Measurements from ENCODE around the gene RTN4RL1. TPM values are rescaled to one million over a fixed set of nuclear protein-coding genes. Genes with fewer than 3 reads are reported as not detected.

Gene RTN4RL1
- total RNA-seq, 1 experiment from 2014 or later: 0.67 TPM

DNA sequence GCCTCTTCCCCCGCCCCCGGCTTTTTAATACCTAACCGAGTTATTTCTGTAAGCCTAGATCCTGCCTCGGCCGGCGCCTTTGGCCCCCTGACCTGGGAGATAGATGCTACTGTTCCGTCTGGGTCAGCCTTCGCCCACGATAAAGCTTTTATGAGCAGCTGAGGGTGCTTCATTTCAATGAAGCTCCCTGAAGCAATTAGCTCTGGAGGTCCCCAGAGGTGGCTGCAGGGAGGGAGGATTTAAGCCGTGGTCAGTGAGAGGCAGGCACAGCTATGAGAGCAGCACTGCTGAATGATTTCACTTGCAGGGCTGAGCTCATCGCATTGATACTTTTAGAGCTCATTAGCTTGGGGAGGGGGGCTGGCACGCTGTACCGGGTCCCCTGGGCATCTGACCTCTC is 105.9 kb downstream of the RTN4RL1 start:
- DNase-seq (ENCODE audit: low read depth): no peak

- DNase-seq (ENCODE audit: low read depth): no peak
These were observed 106.6 kb downstream of the RTN4RL1 start for GRCh38 chr17:1918346-1919162.

DNA sequence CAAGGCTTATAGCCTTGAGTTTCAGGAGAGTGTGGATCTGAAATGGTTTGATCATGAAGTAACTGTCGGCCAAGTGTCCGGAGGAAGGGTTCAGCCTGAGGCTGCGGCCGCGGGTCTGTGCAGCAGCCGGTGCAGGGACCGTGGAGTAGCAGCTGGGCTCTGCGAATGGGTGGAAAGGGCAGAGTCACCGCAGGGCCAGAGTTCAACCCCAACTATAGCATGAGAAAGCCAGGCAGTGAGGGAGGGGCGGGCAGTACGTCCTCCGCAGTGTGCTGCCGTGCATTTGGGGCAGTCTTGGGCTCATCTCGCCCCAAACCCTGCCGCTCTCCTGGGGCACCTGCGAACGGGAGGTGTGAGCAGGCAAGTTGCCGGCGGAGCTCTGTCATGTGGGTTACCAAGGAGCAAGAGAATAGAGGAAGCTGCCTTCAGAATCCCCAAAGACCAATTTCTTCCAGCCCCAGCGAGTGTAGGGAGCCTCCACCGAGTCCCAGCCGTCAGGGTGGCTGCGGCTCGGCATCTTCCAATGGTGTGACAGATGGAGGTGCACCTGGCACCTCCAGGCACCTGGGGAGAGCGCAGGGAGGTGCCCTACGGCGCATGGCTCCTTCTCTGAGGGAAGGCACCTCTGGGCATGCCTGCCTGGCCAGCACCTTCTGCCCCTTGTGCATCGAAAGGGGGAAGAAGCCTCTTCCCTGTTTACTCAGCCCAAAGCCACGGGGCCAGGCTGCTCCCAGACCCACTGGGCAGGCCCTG is 108.0 kb downstream of the RTN4RL1 start:
- DNase-seq (ENCODE audit: low read depth): no peak

DNA sequence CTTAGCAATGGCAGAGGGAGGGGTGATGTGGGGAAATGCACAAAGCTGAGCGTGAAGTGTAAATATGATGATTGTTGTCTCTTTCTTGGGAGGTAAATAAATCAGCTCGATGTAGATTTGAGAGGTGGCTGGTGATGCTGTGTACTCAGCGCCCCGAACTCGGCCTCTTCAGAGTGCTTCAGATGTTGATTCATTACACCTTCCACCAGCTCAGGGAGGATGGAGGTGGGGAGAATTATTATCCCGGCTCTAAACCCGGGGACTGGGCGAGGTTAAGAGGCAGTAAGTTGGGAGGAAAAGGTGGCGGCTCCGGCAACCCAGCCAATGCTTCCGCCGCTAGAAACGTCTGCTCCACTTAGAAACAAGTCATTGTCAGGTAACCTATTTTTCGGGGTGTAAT is 108.8 kb downstream of the RTN4RL1 start:
- DNase-seq (ENCODE audit: low read depth): no peak

GRCh38 chr17:1915889-1916288 is 109.2 kb downstream of the RTN4RL1 start:
- no peak for DNase-seq (ENCODE audit: low read depth)

DNA sequence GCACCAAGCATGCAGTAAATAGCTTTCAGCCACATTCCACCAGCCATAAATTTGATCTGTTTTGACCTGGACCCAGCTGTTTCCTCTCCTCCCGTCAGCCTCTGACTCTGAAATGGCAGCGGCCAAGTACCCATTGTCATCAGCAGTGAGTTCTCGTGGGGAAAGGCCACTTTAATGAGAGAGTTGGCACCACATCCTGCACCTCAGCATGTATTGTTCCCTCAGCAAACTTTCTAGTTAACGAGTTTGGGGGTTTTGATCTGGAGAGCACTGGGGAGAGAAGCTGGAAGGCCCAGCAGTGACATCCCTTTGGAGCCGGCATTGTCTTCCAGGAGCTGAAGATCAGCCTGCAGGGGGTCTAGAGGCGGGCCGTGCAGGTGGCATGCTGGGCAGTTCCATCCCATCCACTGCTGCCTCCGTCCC is 110.5 kb downstream of the RTN4RL1 start:
- no peak for DNase-seq (ENCODE audit: low read depth)

DNA sequence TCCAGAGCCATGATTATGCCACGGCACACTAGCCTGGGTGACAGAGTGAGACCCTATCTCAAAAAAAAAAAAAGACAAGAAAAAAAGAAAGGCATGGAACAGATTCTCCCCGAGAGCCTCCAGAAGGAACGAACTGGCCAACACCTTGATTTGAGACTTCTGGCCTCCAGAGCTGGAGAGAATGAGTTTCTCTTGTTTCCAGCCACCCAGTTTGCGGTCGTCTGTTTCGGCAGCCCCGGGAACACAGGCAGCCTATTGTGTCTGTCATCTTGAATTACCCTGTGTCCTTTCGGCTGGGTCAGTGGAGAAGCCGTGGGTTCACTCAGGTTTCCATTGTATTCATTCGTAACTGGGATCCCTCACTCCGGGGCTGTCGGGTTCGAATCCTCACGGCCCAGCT is 111.4 kb downstream of the RTN4RL1 start:
- no peak for DNase-seq (ENCODE audit: low read depth)

GRCh38 chr17:1912146-1912545 is 113.0 kb downstream of the RTN4RL1 start:
- DNase-seq (ENCODE audit: low read depth): no peak

DNA sequence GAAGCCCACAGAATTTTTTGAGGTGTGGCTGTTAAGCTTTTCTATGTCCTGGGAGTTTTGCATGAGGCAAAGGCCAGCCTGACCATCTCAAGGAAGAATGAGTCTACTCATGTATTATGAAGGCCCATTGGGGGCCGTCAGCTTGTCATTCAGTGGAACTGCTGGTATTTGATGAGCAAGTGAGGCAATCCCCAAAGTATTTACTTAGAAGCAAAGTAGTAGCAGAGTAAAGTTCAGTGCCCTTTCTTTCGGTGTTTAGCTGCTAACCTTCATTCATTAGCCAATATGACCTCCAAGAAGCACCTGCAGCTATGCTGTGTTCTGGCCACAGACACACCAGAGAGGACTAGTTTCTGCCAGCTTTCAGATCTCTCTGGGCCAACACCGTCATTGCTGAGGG is 115.1 kb downstream of the RTN4RL1 start:
- no peak for DNase-seq (ENCODE audit: low read depth)

DNA sequence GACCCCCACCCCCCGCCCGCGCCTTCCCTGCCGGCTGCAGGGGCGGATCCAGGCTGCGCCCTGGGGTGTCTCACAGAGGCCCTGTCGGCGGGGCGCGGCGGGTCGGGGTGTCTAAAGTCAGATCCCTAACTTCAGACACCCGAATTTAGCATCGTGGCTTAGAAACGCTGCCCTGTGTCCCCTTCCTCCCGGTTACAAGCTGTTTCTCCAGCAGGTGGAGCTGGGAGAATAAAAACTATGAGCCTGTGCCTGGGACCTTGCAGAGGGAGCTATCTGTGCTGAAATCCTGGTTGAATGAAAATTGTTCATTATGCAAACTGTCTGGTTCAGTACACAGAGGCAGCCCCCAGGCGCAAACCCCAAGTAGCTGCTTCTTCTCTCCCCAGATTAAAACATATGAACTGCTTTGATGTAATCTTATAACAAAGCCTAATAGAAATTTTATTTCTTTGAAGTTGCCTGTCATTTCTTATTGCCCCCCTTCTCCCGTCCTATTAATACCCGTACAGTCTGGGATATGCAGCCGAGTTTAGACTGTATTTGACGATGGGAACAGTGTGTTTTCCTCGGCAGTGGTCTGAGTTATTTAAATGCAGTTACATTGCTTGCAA is 116.3 kb downstream of the RTN4RL1 start:
- DNase-seq (ENCODE audit: low read depth): peak; percentile 77

DNA sequence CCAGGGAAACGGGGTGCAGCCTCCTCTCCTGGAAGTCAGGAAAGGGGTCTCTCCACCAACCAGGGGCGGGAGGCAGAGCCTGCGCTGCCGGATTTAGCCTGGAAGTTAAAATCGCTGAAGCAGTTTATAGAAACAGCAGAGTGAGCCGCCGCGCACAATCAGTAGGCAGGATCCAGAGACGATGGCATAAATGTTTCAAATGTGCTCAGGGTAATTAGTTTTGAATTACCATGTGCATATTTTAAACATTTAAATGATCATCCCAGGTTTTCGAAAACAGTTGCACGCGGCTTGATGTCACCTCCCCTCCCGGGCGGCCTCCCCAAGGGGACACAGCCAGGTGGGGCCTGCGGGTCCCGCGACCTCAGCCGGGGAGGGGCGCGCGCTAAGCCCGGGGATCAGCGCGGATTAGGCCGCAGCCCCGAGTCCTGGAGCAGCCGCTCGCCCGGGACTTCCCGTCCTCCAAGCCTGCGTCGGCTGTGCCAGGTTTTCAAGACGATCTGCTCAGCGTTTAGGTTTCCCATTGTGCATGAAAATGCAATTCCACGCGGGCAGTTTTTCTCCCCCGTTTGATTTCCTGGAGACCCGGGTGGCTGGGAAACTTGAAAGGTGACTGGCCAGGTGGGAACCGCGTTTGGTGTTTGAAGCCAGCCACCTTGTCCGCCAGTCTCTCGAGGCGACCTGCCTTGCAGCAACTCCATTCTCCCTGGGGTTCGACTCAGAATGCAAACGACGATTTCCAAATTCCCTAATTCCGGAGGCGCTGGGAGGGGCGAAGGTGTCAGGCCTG is 117.0 kb downstream of the RTN4RL1 start:
- DNase-seq (ENCODE audit: low read depth): peak; percentile 42

DNA sequence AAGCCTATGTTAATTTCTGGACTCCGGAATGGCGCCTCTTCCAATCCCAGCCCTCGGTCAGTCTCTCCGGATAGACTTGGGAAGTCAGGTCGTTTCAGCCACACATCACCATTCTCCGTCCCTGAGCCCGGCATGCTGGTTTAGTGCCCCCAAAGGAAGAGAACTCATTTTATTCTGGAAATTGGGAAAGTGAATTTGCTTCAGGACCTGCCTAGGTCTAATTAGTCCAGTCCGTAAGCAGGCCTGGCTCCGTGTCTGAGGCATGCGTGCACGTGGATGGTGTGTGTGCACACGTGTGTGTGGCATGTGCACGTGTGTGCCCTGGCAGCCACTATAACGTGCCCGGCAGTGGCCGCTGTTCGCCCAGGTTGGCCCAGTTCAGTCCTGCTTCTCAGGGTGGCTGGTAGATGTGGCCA is 117.9 kb downstream of the RTN4RL1 start:
- peak; percentile 6 for DNase-seq (ENCODE audit: low read depth)

- DNase-seq (ENCODE audit: low read depth): no peak
These were observed 118.5 kb downstream of the RTN4RL1 start for GRCh38 chr17:1906662-1907101.

DNA sequence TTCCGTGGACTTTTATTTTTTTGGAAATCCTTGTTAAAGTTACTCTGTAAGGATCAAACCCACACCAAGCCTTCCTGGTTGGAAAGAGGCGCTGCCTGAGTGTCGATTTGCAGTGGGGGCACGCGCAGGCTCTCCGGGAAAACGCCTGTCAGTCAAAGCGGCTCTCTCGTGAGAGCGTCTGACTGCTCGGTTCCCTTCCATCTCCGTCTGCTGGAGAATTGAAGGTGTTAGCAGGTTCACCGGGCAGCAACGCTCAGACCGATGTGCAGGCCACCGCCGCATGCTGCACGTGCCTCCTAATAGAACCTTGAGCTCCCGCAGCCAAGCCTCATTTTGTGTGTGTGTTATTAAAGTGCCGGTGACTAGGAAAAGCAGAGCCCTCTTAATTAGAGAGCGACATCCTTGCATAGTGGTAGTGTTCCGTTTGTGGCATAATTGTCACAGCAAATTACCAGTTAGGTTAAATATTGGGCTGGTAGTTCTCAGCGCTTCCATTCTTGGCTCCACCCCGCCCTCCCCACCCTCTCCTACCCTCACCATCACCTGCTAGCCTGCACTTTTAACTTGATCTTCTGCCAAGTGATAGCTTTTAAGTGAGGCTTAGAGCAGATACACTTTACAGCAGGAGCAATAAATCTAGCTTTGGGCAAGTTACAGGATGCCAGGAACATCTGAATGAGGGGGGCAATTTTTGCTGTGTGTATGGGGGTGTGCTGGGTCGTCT is 119.8 kb downstream of the RTN4RL1 start:
- DNase-seq (ENCODE audit: low read depth): no peak

DNA sequence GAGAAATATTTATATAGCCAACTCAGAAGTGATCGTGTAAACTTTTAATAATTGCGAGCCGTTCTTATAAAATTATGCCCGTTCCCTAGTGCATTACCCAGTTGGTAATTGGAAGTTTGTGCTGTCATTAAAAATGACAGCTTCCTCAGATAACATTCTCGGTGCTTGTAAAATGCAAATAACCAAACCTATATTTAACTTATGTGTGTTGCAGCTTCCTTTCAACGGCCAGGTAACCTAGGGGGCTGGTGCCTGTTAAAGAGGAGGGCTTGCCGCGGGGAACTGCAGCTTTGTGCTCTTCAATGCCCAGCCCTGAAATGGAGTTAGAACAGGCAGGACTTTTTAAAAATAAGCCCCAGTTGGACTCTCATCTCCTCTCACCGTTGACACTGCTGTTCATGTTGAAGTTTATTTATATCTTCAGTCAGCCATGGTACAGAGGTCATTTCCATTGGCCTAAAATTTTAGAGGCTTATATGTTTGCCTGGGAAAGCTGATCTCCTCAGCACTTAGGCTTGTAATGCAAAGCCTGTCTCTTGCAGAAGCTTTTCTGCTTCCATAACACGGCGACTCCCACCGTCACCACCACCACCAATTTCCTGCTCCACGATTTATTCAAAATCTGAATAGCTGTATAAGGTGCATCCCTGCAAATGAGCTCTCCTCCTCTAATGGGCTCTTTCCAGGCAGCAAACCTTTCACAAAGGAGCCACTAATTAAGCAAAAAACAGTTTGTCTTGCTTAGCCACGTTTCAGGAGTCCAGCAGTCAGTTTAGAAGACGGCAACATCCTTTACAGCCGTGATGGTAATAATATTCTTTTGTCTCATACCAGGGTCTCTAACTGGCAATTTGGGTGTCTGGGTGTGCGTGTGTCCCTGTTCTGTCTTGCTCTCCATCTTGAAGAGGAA is 120.6 kb downstream of the RTN4RL1 start:
- DNase-seq (ENCODE audit: low read depth): no peak

GRCh38 chr17:1899403-1900000 is 125.6 kb downstream of the RTN4RL1 start:
- no peak for DNase-seq (ENCODE audit: low read depth)

GRCh38 chr17:1898872-1899271 is 126.3 kb downstream of the RTN4RL1 start:
- DNase-seq (ENCODE audit: low read depth): no peak

DNA sequence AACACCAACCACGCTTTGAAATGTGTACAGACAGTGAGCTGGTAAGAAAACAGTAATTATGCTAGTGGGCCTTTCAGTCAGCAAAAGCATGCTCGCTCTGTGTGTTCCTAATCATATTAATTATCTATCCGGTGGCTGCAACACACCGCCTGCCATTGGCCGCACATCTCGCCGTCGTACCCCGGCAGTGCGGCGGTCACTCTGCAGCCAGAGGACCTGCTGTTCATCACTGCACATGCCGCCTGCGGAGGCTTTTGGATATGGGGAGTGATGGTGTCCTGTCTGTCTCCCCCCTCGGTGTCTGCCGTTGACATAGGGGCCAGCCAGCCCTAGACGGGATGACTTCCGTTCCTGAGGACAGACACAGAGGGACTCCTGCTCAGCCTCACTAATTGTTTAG is 126.8 kb downstream of the RTN4RL1 start:
- DNase-seq (ENCODE audit: low read depth): no peak

DNA sequence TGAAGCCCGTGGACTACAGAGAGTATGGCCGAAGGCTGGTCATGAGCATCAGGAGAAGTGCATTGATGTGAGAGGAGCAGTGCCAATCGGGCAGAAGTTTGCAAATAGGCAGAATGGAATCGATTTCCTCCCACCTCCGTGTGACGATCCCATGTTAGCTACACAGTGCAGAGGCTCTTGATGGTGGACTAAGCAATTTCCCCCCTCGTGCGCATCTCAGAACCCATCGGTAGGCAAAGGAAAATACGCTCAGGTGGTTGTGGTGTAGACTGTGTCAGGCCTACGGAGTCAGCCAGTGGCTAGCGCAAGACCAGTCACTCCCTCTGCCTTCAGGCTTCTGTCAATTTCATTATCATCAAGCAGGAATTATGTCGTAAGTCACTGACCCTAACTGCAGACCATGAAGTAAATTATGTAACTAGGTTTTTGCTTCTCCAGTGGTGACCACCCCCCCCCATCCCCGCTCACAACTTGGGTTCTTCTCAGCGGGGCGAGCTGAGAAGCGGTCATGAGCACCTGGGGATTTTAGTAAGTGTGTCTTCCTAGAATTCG is 128.0 kb downstream of the RTN4RL1 start:
- no peak for DNase-seq (ENCODE audit: low read depth)
